Ovary (tissue), 3 donors: ENCODE results near the gene TNRC6B.

Source experiments
- POLR2A ChIP-seq: fragments of 450-650 bp; IDR thresholded peaks from one replicate; pipeline ENCODE4 v1.6.1; 2017; ENCODE audit warnings: antibody characterized with exemption, mild to moderate bottlenecking, moderate library complexity
- TF ChIP-seq, protein P1 (sequence below), 3 donors: fragments of 450-650 bp in 2 of 3; fragments of 200-600 bp in 1 of 3; IDR thresholded peaks; one replicate each; pipeline versions ENCODE4 v1.5.1 to v1.8.0; 2016 to 2022; ENCODE audit warnings: antibody characterized with exemption in 3 of 3, mild to moderate bottlenecking in 1 of 3
- donor health status: DM: no; HTN: no; CAD: no.

DNA sequence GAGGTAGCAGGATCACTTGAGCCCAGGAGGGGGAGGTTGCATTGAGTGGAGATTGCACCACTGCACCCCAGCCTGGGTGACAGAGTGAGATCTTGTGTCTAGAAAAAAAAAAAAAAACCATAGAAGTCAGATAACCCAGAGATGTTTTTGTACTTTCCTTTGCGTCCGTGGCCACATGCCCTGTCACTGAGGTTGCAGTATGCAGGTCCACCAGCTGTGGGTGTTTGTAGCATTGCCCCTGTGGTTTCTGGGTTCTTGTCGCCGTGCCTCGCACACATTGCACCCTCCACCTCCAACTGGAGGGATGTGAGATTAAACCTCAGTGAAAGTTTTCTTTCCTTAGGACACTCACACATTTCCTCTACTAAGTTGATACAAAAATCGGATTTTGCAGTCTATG lies 70.3 kb downstream of the TNRC6B start:
- TF ChIP-seq, protein P1, sequence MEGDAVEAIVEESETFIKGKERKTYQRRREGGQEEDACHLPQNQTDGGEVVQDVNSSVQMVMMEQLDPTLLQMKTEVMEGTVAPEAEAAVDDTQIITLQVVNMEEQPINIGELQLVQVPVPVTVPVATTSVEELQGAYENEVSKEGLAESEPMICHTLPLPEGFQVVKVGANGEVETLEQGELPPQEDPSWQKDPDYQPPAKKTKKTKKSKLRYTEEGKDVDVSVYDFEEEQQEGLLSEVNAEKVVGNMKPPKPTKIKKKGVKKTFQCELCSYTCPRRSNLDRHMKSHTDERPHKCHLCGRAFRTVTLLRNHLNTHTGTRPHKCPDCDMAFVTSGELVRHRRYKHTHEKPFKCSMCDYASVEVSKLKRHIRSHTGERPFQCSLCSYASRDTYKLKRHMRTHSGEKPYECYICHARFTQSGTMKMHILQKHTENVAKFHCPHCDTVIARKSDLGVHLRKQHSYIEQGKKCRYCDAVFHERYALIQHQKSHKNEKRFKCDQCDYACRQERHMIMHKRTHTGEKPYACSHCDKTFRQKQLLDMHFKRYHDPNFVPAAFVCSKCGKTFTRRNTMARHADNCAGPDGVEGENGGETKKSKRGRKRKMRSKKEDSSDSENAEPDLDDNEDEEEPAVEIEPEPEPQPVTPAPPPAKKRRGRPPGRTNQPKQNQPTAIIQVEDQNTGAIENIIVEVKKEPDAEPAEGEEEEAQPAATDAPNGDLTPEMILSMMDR (IDR thresholded peaks at IDR 0.05), result no peak
- no peak for TF ChIP-seq POLR2A
